ENCODE data around the gene NTRK2.

NTRK2 gene

DNA sequence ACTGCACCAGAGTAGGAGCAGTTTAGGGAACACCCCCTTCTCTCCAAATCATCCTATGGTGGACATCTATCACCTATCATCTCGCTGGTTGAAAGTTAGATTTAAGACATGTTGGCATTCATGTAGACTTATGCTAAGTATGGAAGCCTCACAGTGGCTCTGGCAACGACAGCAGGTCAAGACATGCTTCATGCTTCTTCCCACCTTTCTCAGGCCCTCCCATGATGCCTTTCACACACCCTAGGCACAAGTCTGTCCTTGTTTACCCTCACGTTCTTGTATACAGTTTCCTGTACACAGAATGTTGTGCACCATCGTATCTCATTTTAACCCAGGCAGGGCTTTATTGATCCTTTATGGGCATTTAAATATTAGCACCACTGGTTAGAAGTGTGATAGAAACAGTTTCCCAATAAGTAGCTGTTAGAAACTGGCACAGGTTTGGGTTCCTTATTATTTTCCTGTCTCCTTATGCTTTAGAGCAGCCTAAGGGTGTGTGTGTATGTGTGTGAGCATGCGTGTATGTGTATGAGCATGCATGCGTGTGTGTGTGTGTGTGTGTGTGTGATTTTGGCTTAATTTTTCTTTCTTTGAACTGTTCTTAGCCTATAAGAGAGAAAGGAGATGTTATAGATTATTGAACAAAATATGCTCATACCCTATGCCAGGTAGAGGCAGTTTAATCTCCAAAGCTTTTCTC, 160.6 kb downstream of the NTRK2 start:
- ChIA-PET POLR2A (no interaction called here), CTCF (no interaction called here)
- no peak for DNase-seq (ENCODE audit: extremely low spot score)
- TF ChIP-seq, protein P1, sequence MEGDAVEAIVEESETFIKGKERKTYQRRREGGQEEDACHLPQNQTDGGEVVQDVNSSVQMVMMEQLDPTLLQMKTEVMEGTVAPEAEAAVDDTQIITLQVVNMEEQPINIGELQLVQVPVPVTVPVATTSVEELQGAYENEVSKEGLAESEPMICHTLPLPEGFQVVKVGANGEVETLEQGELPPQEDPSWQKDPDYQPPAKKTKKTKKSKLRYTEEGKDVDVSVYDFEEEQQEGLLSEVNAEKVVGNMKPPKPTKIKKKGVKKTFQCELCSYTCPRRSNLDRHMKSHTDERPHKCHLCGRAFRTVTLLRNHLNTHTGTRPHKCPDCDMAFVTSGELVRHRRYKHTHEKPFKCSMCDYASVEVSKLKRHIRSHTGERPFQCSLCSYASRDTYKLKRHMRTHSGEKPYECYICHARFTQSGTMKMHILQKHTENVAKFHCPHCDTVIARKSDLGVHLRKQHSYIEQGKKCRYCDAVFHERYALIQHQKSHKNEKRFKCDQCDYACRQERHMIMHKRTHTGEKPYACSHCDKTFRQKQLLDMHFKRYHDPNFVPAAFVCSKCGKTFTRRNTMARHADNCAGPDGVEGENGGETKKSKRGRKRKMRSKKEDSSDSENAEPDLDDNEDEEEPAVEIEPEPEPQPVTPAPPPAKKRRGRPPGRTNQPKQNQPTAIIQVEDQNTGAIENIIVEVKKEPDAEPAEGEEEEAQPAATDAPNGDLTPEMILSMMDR (IDR thresholded peaks at IDR 0.05; ENCODE audit: control extremely low read depth, extremely low read depth, low read depth, missing control alignments) = no peak

DNA sequence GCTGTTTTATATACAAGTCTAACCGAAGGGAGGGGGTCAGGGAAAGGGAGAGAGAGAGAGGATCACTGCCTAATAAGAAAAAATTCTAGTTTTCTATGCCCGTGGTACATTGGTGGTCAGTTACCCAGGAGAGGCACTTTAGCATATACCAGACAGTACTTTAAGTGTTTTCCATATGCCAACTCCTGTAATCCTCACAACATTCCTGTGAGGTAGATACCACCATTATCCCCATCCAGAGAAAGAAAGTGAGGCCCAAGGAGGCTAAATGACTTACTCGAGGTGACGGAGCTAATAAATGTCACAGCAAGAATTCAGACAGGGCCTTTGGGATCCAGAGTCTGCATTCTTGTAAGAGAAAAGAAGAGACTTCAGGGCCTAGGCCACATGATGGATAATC, 161.8 kb downstream of the NTRK2 start:
- TF ChIP-seq, protein P1 (IDR thresholded peaks at IDR 0.05; ENCODE audit: control extremely low read depth, extremely low read depth, low read depth, missing control alignments) = no peak
- POLR2A ChIA-PET = no interaction called here
- no peak for DNase-seq (ENCODE audit: extremely low spot score)
- CTCF ChIA-PET = interaction anchor here (1.3 kb wide), 1 partner anchor 9 kb away, joined by 3 read pairs; no protein-coding TSS in a partner anchor

DNA sequence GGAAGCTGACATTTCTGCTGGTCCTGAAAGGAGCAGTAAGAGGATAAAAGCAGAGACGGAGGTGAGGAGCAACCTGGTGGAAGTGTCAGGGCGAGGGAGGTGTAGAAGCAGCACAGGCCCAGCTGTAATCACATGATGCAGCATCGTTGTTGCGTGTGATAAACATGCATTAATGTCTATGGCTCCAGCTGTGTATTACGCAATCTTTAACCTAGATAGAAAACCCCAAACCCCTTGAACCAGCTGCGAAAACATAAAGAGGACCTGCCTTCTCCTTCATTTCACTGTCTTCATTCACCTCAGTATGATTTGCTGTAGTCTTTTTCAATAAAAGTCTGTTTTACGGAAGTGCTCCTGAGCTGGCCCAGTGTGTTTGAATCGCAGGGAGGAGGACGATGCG, 162.9 kb downstream of the NTRK2 start:
- ChIA-PET CTCF (interaction anchor here (1.0 to 1.3 kb wide), 2 partner anchors 10 to 11 kb away, joined by 3 read pairs; no protein-coding TSS in a partner anchor), POLR2A (no interaction called here)
- TF ChIP-seq, protein P1 (IDR thresholded peaks at IDR 0.05; ENCODE audit: control extremely low read depth, extremely low read depth, low read depth, missing control alignments) = no peak
- DNase-seq (ENCODE audit: extremely low spot score) = no peak

DNA sequence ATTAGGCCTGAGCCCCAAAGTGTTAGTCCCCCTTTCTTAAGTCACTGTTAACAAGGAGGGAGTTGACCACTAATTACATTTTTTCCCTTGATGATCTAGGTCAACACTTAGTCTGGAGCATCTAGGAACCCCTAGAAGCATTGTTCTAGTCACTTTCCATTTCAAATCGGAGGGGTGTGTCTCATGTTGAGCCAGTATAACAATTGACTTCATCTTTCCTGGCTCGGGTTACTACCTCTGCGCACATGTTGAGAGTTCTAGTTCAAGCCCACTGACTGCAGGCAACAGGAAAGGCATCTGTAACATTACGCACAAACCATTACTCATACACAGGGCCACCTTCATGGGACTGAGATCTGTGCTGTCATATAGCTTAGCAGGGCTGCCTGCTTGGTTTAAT, 164.9 kb downstream of the NTRK2 start:
- ChIA-PET CTCF (interaction anchor here (0.9 to 2.2 kb wide), 5 partner anchors 9 to 137 kb away, joined by 3 to 6 read pairs (median 4); no protein-coding TSS in a partner anchor), POLR2A (no interaction called here)
- TF ChIP-seq, protein P1 (IDR thresholded peaks at IDR 0.05; ENCODE audit: control extremely low read depth, extremely low read depth, low read depth, missing control alignments) = no peak
- no peak for DNase-seq (ENCODE audit: extremely low spot score)

DNA sequence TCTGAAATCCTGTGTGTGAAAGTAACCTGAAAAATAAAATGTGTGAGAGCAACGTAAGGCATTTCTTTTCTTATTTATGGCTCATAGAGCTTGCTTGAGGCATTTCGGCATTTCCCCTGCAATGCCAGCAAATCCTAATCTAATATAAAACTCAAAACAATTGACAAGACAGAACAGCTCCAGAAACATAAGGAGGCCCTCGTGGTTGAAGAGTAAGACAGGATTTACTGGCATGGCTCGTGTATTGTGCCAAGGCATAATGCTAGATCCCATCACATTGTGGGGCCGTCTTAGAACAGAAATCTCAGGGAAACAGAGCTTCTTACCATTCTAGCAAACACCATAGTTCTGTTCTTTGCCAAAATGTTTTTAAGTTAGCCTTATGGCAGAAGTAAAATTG, 166.2 kb downstream of the NTRK2 start:
- ChIA-PET CTCF (interaction anchor here (1.4 to 2.2 kb wide), 2 partner anchors 10 kb away, joined by 3 to 5 read pairs; no protein-coding TSS in a partner anchor), POLR2A (no interaction called here)
- TF ChIP-seq, protein P1 (IDR thresholded peaks at IDR 0.05; ENCODE audit: control extremely low read depth, extremely low read depth, low read depth, missing control alignments) = no peak

DNA sequence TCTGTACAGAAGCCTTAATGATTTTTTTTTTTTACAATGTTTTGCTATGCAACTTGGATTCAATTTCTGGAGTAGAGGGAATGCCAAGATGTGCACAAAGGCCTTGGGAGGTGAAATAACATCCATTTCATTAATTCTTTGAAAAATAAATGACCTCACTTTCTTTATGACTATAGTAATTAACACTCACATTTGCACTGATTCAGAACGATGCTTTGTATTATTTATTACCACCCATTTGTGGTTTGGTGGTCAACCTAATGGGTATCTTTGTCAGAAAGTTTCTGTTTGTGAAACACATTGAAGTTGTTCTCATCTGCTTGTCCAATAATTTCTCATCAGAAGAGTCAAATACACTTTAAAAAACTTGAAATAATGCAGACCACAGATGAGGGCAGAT, 169.3 kb downstream of the NTRK2 start:
- no peak for DNase-seq (ENCODE audit: extremely low spot score)
- ChIA-PET CTCF (no interaction called here), POLR2A (no interaction called here)
- TF ChIP-seq, protein P1 (IDR thresholded peaks at IDR 0.05; ENCODE audit: control extremely low read depth, extremely low read depth, low read depth, missing control alignments) = no peak

More for the DNA sequence above, 166.2 kb downstream of the NTRK2 start:
- no peak for DNase-seq (ENCODE audit: extremely low spot score)

Data from GM10248 (cell line).